NCI-H2227 treated with DMSO at 0.1 percent for 48 hours (cell line): ENCODE measurements around the gene NKX2-2.
"Not testable (repeated sequence)": the region's sequence is repeated elsewhere in the genome, so short reads cannot be mapped to it uniquely, and the experiment has no call there.

Experiments used
- DNase-seq: peaks from one replicate; lab custom pipeline; 2025; lab: John Stamatoyannopoulos, UW

NKX2-2 gene

GRCh38 chr20:21508230-21509078 is 5.4 kb downstream of the NKX2-2 start:
- DNase-seq = no peak

- no peak for DNase-seq
Measured at GRCh38 chr20:21507400-21508229, 6.2 kb downstream of the NKX2-2 start.

GRCh38 chr20:21505810-21506530 is 7.9 kb downstream of the NKX2-2 start:
- DNase-seq = no peak

- peak; percentile 40 for DNase-seq
Measured at GRCh38 chr20:21505161-21505809, 8.6 kb downstream of the NKX2-2 start.

- DNase-seq = no peak
Measured at GRCh38 chr20:21504323-21504722, 9.5 kb downstream of the NKX2-2 start.

GRCh38 chr20:21503345-21503744 is 10.5 kb downstream of the NKX2-2 start:
- DNase-seq = no peak

GRCh38 chr20:21501184-21501583 is 12.7 kb downstream of the NKX2-2 start:
- no peak for DNase-seq

- no peak for DNase-seq
Measured at GRCh38 chr20:21500599-21500998, 13.3 kb downstream of the NKX2-2 start.

GRCh38 chr20:21499641-21500040 is 14.2 kb downstream of the NKX2-2 start:
- no peak for DNase-seq

- DNase-seq = no peak
Measured at GRCh38 chr20:21498635-21499034, 15.2 kb downstream of the NKX2-2 start.

- DNase-seq = no peak
Measured at GRCh38 chr20:21498195-21498594, 15.7 kb downstream of the NKX2-2 start.

- DNase-seq = no peak
Measured at GRCh38 chr20:21496452-21496851, 17.4 kb downstream of the NKX2-2 start.

GRCh38 chr20:21493049-21493448 is 20.8 kb downstream of the NKX2-2 start:
- DNase-seq = no peak

- no peak for DNase-seq
Measured at GRCh38 chr20:21490105-21490504, 23.8 kb downstream of the NKX2-2 start.

- DNase-seq = not testable (repeated sequence)
Measured at GRCh38 chr20:21480144-21480543, 33.7 kb downstream of the NKX2-2 start.

- no peak for DNase-seq
Measured at GRCh38 chr20:21465799-21466198, 48.1 kb downstream of the NKX2-2 start.

GRCh38 chr20:21464916-21465315 is 48.9 kb downstream of the NKX2-2 start:
- no peak for DNase-seq
